GM10266 (cell line): Measurements from ENCODE around the gene AIFM3.

Experiments
- DNase-seq: peaks from one replicate; pipeline ENCODE4 v3.0.0; 2012; ENCODE audit errors: extremely low spot score
- CTCF ChIP-seq: IDR thresholded peaks from 2 replicates; pipeline ENCODE4 v1.5.1; 2012; ENCODE audit warnings: mild to moderate bottlenecking, low read depth; ENCODE audit not compliant: control insufficient read depth, insufficient read depth; ENCODE audit errors: missing control alignments

The AIFM3 gene

GRCh38 chr22:20956258-20957101 is 10.6 kb upstream of the AIFM3 start:
- no peak for TF ChIP-seq CTCF
- DNase-seq, result no peak

- no peak for TF ChIP-seq CTCF
- DNase-seq, result no peak
Observed at GRCh38 chr22:20957102-20957682, 9.9 kb upstream of the AIFM3 start.

GRCh38 chr22:20957683-20958431 is 9.2 kb upstream of the AIFM3 start:
- DNase-seq, result peak; percentile 75
- no peak for TF ChIP-seq CTCF

GRCh38 chr22:20959578-20960461 is 7.2 kb upstream of the AIFM3 start:
- no peak for TF ChIP-seq CTCF

GRCh38 chr22:20960609-20961008 is 6.4 kb upstream of the AIFM3 start:
- TF ChIP-seq CTCF, result no peak
- DNase-seq, result no peak

More at GRCh38 chr22:20959578-20960461, 7.2 kb upstream of the AIFM3 start:
- DNase-seq, result no peak

GRCh38 chr22:20962491-20962945 is 4.5 kb upstream of the AIFM3 start:
- TF ChIP-seq CTCF, result no peak
- DNase-seq, result no peak
